H7 (cell line): Measurements from ENCODE around the gene ARID3A. TPM values are rescaled to one million over a fixed set of nuclear protein-coding genes. Genes with fewer than 3 reads are reported as not detected.

Source experiments
- total RNA-seq: library from RNA; depleted of rRNA; stranded (reverse); fragments of >200 nt; shearing (Covaris generic); gene quantifications from 2 replicates; pipeline ENCODE4 v1.2.3, GENCODE V29; 2014; rRNA removed

Gene ARID3A
- total RNA-seq, 1 experiment from 2014 or later: 85.4 TPM

Other genes starting within 250 kb of the ARID3A start
- 7.4 and 9.7 TPM in 2 replicates for gene FSTL3, start 249.6 kb upstream of the ARID3A start, total RNA-seq
- not detected in 2 replicates for gene PRSS57, start 230.6 kb upstream of the ARID3A start, total RNA-seq
- gene PALM, start 217.1 kb upstream of the ARID3A start, total RNA-seq: 28.7 and 34.6 TPM in 2 replicates
- 0.11 and 0.31 TPM in 2 replicates for gene MISP, start 174.9 kb upstream of the ARID3A start, total RNA-seq
- gene PTBP1, start 128.6 kb upstream of the ARID3A start, total RNA-seq: 460 and 481 TPM in 2 replicates
- gene PLPPR3, start 104.1 kb upstream of the ARID3A start, total RNA-seq: 52.0 and 53.8 TPM in 2 replicates
- 0.85 and 1.3 TPM in 2 replicates for gene AZU1, start 98.2 kb upstream of the ARID3A start, total RNA-seq
- gene PRTN3, start 85.0 kb upstream of the ARID3A start, total RNA-seq: 0.66 TPM in 1 of 2 replicates, not detected in the other
- not detected in 2 replicates for gene ELANE, start 73.7 kb upstream of the ARID3A start, total RNA-seq
- gene CFD, start 66.4 kb upstream of the ARID3A start, total RNA-seq: 1.4 and 1.5 TPM in 2 replicates
- 29.5 and 36.2 TPM in 2 replicates for gene MED16, start 32.8 kb upstream of the ARID3A start, total RNA-seq
- not detected in 2 replicates for gene RNU6-9, start 32.6 kb upstream of the ARID3A start, total RNA-seq
- gene R3HDM4, start 12.8 kb upstream of the ARID3A start, total RNA-seq: 47.5 and 49.9 TPM in 2 replicates
- 0.67 and 1.4 TPM in 2 replicates for gene KISS1R, start 8.7 kb upstream of the ARID3A start, total RNA-seq
- gene WDR18, start 58.3 kb downstream of the ARID3A start, total RNA-seq: 107 and 140 TPM in 2 replicates
- 0.03 and 0.07 TPM in 2 replicates for gene GRIN3B, start 74.4 kb downstream of the ARID3A start, total RNA-seq
- 153 and 185 TPM in 2 replicates for gene TMEM259, start 95.1 kb downstream of the ARID3A start, total RNA-seq
- gene RNU6-2, start 95.5 kb downstream of the ARID3A start, total RNA-seq: not detected in 2 replicates
- 440 and 495 TPM in 2 replicates for gene CNN2, start 100.6 kb downstream of the ARID3A start, total RNA-seq
- gene ABCA7, start 114.1 kb downstream of the ARID3A start, total RNA-seq: 17.9 and 19.7 TPM in 2 replicates
- gene ARHGAP45, start 141.1 kb downstream of the ARID3A start, total RNA-seq: 46.0 and 48.7 TPM in 2 replicates
- gene POLR2E, start 169.3 kb downstream of the ARID3A start, total RNA-seq: 226 and 283 TPM in 2 replicates
- gene GPX4, start 178.0 kb downstream of the ARID3A start, total RNA-seq: 620 and 671 TPM in 2 replicates
- gene SBNO2, start 248.2 kb downstream of the ARID3A start, total RNA-seq: 31.4 and 41.3 TPM in 2 replicates